GM23338 (cell line): ENCODE measurements around the gene PTTG1IP.

Experiments
- CREB1 ChIP-seq: fragments of 250-450 bp; sonication (Bioruptor Pico); IDR thresholded peaks from 2 replicates; pipeline ENCODE4 v1.5.0; 2020; ENCODE audit warnings: low read depth, mild to moderate bottlenecking, moderate library complexity
- EZH2 ChIP-seq: fragments of 200-600 bp; sonication (generic); IDR thresholded peaks from one replicate; pipeline ENCODE4 v1.8.0; 2017; ENCODE audit warnings: antibody characterized with exemption, mild to moderate bottlenecking, low read depth; ENCODE audit not compliant: unreplicated experiment
- EZH2phosphoT487 ChIP-seq: fragments of 200-600 bp; sonication (generic); IDR thresholded peaks from one replicate; pipeline ENCODE4 v1.8.1; 2018; ENCODE audit warnings: antibody characterized with exemption; ENCODE audit not compliant: unreplicated experiment
- JUNB ChIP-seq: IDR thresholded peaks from one replicate; pipeline ENCODE4 v1.6.1; 2016; ENCODE audit warnings: antibody characterized with exemption; ENCODE audit not compliant: unreplicated experiment
- NANOG ChIP-seq: IDR thresholded peaks from 2 replicates; pipeline ENCODE4 v1.6.1; 2016; ENCODE audit warnings: antibody characterized with exemption, borderline replicate concordance
- POLR2AphosphoS5 ChIP-seq: IDR thresholded peaks from 2 replicates; pipeline ENCODE4 v1.6.1; 2016; ENCODE audit warnings: antibody characterized with exemption, low read depth
- ZNF114 ChIP-seq: fragments of 250-450 bp; sonication (Bioruptor Pico); IDR thresholded peaks from 2 replicates; pipeline ENCODE4 v1.5.0; 2020; ENCODE audit warnings: mild to moderate bottlenecking, moderate library complexity
- ZNF331 ChIP-seq: fragments of 250-450 bp; sonication (Bioruptor Pico); IDR thresholded peaks from 2 replicates; pipeline ENCODE4 v1.5.0; 2020; ENCODE audit warnings: low read depth, mild to moderate bottlenecking, moderate library complexity
- TF ChIP-seq, protein P1 (sequence below), 2 experiments: fragments of 200-600 bp in 1 of 2; sonication (generic) in 1 of 2; conservative IDR thresholded peaks; 2 replicates each; pipeline versions ENCODE4 v1.5.1 to v1.6.1; 2016 to 2017; ENCODE audit warnings: antibody characterized with exemption in 2 of 2, low read depth in 2 of 2, mild to moderate bottlenecking in 2 of 2, moderate library complexity in 1 of 2
- TF ChIP-seq, protein P2 (sequence below): IDR thresholded peaks from 2 replicates; pipeline ENCODE4 v1.6.1; 2016; ENCODE audit warnings: antibody characterized with exemption
- TF ChIP-seq, protein P3 (sequence below): IDR thresholded peaks from one replicate; pipeline ENCODE4 v1.6.1; 2018; ENCODE audit warnings: antibody characterized with exemption; ENCODE audit not compliant: unreplicated experiment

DNA sequence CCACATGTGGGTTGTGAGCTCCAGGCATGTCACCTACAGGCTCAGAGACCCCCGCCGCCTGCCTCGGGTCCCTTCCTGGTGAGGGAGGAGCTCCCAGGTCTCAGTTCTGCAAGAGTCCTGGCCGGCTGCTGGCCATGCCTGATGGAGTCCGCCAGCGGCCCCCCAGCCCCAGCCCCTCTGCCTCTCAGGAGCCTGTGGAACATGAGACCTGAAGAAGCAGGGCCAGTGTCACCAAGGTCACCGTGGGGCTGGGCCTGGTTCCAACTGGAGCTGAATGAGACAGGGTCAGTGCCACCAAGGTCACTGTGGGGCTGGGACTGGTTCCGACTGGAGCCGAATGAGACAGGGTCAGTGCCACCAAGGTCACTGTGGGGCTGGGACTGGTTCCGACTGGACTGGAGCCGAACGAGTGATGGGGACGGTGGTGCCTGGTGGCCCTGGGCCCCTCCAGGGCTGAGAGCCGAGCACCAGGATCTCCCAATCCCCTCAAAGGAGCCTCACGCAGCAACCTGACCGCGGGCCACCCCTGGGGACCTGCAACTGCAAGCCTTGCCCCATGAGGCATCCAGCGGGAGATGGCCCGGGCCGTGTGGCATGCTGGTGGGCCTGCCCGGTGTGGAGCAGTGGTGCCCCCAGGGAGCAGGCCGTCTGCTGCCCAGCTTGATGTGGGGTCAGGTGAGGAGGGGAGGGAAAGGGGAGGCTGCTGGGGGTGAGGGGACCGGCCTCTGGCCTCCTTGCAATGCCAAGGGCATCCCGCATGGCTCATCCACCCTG, 14.5 kb upstream of the PTTG1IP start:
- TF ChIP-seq, protein P1, sequence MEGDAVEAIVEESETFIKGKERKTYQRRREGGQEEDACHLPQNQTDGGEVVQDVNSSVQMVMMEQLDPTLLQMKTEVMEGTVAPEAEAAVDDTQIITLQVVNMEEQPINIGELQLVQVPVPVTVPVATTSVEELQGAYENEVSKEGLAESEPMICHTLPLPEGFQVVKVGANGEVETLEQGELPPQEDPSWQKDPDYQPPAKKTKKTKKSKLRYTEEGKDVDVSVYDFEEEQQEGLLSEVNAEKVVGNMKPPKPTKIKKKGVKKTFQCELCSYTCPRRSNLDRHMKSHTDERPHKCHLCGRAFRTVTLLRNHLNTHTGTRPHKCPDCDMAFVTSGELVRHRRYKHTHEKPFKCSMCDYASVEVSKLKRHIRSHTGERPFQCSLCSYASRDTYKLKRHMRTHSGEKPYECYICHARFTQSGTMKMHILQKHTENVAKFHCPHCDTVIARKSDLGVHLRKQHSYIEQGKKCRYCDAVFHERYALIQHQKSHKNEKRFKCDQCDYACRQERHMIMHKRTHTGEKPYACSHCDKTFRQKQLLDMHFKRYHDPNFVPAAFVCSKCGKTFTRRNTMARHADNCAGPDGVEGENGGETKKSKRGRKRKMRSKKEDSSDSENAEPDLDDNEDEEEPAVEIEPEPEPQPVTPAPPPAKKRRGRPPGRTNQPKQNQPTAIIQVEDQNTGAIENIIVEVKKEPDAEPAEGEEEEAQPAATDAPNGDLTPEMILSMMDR (conservative IDR thresholded peaks at IDR 0.05; ENCODE audit: low read depth in 2 of 2), result no peak
- TF ChIP-seq EZH2phosphoT487, result no peak
- TF ChIP-seq, protein P2, sequence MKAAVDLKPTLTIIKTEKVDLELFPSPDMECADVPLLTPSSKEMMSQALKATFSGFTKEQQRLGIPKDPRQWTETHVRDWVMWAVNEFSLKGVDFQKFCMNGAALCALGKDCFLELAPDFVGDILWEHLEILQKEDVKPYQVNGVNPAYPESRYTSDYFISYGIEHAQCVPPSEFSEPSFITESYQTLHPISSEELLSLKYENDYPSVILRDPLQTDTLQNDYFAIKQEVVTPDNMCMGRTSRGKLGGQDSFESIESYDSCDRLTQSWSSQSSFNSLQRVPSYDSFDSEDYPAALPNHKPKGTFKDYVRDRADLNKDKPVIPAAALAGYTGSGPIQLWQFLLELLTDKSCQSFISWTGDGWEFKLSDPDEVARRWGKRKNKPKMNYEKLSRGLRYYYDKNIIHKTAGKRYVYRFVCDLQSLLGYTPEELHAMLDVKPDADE, result no peak
- TF ChIP-seq, protein P3, sequence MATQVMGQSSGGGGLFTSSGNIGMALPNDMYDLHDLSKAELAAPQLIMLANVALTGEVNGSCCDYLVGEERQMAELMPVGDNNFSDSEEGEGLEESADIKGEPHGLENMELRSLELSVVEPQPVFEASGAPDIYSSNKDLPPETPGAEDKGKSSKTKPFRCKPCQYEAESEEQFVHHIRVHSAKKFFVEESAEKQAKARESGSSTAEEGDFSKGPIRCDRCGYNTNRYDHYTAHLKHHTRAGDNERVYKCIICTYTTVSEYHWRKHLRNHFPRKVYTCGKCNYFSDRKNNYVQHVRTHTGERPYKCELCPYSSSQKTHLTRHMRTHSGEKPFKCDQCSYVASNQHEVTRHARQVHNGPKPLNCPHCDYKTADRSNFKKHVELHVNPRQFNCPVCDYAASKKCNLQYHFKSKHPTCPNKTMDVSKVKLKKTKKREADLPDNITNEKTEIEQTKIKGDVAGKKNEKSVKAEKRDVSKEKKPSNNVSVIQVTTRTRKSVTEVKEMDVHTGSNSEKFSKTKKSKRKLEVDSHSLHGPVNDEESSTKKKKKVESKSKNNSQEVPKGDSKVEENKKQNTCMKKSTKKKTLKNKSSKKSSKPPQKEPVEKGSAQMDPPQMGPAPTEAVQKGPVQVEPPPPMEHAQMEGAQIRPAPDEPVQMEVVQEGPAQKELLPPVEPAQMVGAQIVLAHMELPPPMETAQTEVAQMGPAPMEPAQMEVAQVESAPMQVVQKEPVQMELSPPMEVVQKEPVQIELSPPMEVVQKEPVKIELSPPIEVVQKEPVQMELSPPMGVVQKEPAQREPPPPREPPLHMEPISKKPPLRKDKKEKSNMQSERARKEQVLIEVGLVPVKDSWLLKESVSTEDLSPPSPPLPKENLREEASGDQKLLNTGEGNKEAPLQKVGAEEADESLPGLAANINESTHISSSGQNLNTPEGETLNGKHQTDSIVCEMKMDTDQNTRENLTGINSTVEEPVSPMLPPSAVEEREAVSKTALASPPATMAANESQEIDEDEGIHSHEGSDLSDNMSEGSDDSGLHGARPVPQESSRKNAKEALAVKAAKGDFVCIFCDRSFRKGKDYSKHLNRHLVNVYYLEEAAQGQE, result no peak
- no peak for TF ChIP-seq JUNB
- no peak for TF ChIP-seq ZNF114 (CRISPR knock-in tag)
- no peak for TF ChIP-seq POLR2AphosphoS5
- TF ChIP-seq EZH2, result no peak
- no peak for TF ChIP-seq CREB1 (CRISPR knock-in tag)
- TF ChIP-seq NANOG, result no peak
- TF ChIP-seq ZNF331 (CRISPR knock-in tag), result no peak
